ENCODE measurements around the gene ASB7. TPM values are rescaled to one million over a fixed set of nuclear protein-coding genes. Genes with fewer than 3 reads are reported as not detected.

ASB7 gene
- polyA plus RNA-seq, 3 donors = 5.3 to 9.8 (median 7.6) TPM

DNA sequence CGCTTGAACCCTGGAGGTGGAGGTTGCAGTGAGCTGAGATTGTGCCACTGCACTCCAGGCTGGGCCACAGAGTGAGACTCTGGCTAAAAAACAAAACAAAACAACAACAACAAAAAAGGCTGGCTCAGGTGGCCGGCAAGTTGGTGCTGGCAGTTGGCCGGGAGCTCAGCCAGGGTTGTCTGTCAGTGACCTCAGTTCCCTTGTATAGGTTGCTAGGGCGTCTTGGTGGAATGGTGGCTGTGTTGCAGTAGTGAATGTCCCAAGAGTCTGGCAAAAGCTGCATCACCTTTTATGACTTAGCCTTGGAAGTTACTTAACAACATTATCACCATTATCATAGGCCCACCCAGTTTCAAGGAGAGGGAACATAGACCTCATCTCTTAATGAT, 40.6 kb downstream of the ASB7 start:
- 100% methylated on average over 2 of the region's 4 CpGs for WGBS (ENCODE audit: insufficient coverage)
- Histone ChIP-seq H3K79me2 (ENCODE audit: insufficient read depth, low read length) (peaks cover 32% of the 10 kb centered on the region), H3K27ac (ENCODE audit: low read depth in 1 of 2, low read length in 2 of 2) (no peak overlapping the region), H3K9ac (ENCODE audit: insufficient read depth, low read length, poor library complexity, severe bottlenecking) (no peak overlapping the region), H3K36me3 (replicated peaks in 1 of 2; ENCODE audit: control insufficient read depth in 1 of 2, insufficient read depth in 2 of 2, low read length in 2 of 2) (peaks cover 0 to 28% of the 10 kb centered on the region in 2 donors), H3K4me3 (replicated peaks in 1 of 3; ENCODE audit: low read depth in 2 of 3, low read length in 3 of 3) (no peak overlapping the region), H3K27me3 (ENCODE audit: control insufficient read depth in 2 of 2, insufficient read depth in 2 of 2, low read length in 2 of 2) (no peaks in the 10 kb centered on the region), H3K9me3 (replicated peaks in 1 of 2; ENCODE audit: control insufficient read depth in 1 of 2, insufficient read depth in 1 of 2, low read length in 2 of 2) (no peaks in the 10 kb centered on the region), H4K20me1 (ENCODE audit: insufficient read depth, low read length) (peaks cover 88% of the 10 kb centered on the region), H2AFZ (ENCODE audit: insufficient read depth, low read depth, low read length, poor library complexity, severe bottlenecking) (no peak overlapping the region), H3K4me2 (replicated peaks; ENCODE audit: extremely low read depth, low read length, poor library complexity, severe bottlenecking) (no peak overlapping the region), H3K4me1 (ENCODE audit: control insufficient read depth in 1 of 2, insufficient read depth in 2 of 2, low read length in 2 of 2) (peaks cover 6 to 9% of the 10 kb centered on the region in 2 donors)
- intact Hi-C loops (cut with micrococcal nuclease) = no loop called here
- TF ChIP-seq, protein P1, sequence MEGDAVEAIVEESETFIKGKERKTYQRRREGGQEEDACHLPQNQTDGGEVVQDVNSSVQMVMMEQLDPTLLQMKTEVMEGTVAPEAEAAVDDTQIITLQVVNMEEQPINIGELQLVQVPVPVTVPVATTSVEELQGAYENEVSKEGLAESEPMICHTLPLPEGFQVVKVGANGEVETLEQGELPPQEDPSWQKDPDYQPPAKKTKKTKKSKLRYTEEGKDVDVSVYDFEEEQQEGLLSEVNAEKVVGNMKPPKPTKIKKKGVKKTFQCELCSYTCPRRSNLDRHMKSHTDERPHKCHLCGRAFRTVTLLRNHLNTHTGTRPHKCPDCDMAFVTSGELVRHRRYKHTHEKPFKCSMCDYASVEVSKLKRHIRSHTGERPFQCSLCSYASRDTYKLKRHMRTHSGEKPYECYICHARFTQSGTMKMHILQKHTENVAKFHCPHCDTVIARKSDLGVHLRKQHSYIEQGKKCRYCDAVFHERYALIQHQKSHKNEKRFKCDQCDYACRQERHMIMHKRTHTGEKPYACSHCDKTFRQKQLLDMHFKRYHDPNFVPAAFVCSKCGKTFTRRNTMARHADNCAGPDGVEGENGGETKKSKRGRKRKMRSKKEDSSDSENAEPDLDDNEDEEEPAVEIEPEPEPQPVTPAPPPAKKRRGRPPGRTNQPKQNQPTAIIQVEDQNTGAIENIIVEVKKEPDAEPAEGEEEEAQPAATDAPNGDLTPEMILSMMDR (IDR thresholded peaks at IDR 0.05) = no peak
- no peak overlapping the region for H3K27ac Mint-ChIP-seq
- DNase-seq = no peak
- peaks cover 0 to 3% (median 0%) of the 10 kb centered on the region in 7 donors for H3K9me3 Mint-ChIP-seq
- H3K4me1 Mint-ChIP-seq = peaks cover 24% of the 10 kb centered on the region
- H3K4me3 Mint-ChIP-seq = no peak overlapping the region
- H3K27me3 Mint-ChIP-seq (ENCODE audit: low read depth in 3 of 3) = no peaks in the 10 kb centered on the region
- peaks cover 6 to 8% of the 10 kb centered on the region in 2 donors for H3K36me3 Mint-ChIP-seq

DNA sequence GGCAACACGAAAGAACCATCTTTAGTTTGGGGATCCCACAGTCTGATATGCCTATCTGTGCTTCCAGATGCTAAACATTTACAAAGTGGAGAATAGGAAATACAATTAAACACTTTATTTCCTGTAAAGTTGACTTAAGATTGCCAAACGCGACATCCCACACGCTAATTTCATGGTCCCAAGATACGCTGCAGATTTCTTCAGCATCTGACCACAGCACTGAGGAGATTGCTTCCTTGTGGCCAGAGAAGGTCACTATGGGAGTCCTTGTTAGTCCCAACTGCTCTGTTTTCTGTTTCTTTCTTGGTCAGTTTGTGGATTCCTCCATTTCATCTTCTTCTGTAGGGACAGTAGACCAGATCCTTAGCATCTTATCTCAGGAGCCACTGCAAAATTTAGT, 43.3 kb downstream of the ASB7 start:
- H3K27me3 Mint-ChIP-seq (ENCODE audit: low read depth in 3 of 3) = no peaks in the 10 kb centered on the region
- Histone ChIP-seq H3K4me2 (replicated peaks; ENCODE audit: extremely low read depth, low read length, poor library complexity, severe bottlenecking) (no peak overlapping the region), H3K27ac (ENCODE audit: low read depth in 1 of 2, low read length in 2 of 2) (no peak overlapping the region), H3K9me3 (replicated peaks in 1 of 2; ENCODE audit: control insufficient read depth in 1 of 2, insufficient read depth in 1 of 2, low read length in 2 of 2) (no peaks in the 10 kb centered on the region), H2AFZ (ENCODE audit: insufficient read depth, low read depth, low read length, poor library complexity, severe bottlenecking) (no peak overlapping the region), H3K36me3 (replicated peaks in 1 of 2; ENCODE audit: control insufficient read depth in 1 of 2, insufficient read depth in 2 of 2, low read length in 2 of 2) (peaks cover 21 to 45% of the 10 kb centered on the region in 2 donors), H3K4me1 (ENCODE audit: control insufficient read depth in 1 of 2, insufficient read depth in 2 of 2, low read length in 2 of 2) (peaks cover 6 to 9% of the 10 kb centered on the region in 2 donors), H4K20me1 (ENCODE audit: insufficient read depth, low read length) (peaks cover 61% of the 10 kb centered on the region), H3K79me2 (ENCODE audit: insufficient read depth, low read length) (peaks cover 11% of the 10 kb centered on the region), H3K4me3 (replicated peaks in 1 of 3; ENCODE audit: low read depth in 2 of 3, low read length in 3 of 3) (no peak overlapping the region), H3K9ac (ENCODE audit: insufficient read depth, low read length, poor library complexity, severe bottlenecking) (no peak overlapping the region), H3K27me3 (ENCODE audit: control insufficient read depth in 2 of 2, insufficient read depth in 2 of 2, low read length in 2 of 2) (no peaks in the 10 kb centered on the region)
- WGBS (ENCODE audit: insufficient coverage) = 32% methylated on average over 5 of the region's 5 CpGs
- no peak overlapping the region for H3K27ac Mint-ChIP-seq
- no peak for DNase-seq
- intact Hi-C loops (cut with micrococcal nuclease) = no loop called here
- H3K9me3 Mint-ChIP-seq = peaks cover 0 to 3% (median 0%) of the 10 kb centered on the region in 7 donors
- peaks cover 26 to 27% of the 10 kb centered on the region in 2 donors for H3K36me3 Mint-ChIP-seq
- no peak overlapping the region for H3K4me3 Mint-ChIP-seq
- TF ChIP-seq, protein P1 (IDR thresholded peaks at IDR 0.05) = no peak
- H3K4me1 Mint-ChIP-seq = peaks cover 24% of the 10 kb centered on the region

All from CD14-positive monocyte (primary cell).